OCI-LY3 (cell line): ENCODE measurements around the gene RFTN2.

Experiments
- EZH2phosphoT487 ChIP-seq: fragments of 200-600 bp; shearing (Covaris generic); IDR thresholded peaks from 2 replicates; pipeline ENCODE4 v1.6.1; 2018; ENCODE audit warnings: antibody characterized with exemption, mixed run types, low read depth
- TF ChIP-seq, protein P1 (sequence below): fragments of 200-600, 300-600 bp; sonication (generic); IDR thresholded peaks from 2 replicates; pipeline ENCODE4 v1.5.1; 2014; ENCODE audit warnings: antibody characterized with exemption, low read length, low read depth

DNA sequence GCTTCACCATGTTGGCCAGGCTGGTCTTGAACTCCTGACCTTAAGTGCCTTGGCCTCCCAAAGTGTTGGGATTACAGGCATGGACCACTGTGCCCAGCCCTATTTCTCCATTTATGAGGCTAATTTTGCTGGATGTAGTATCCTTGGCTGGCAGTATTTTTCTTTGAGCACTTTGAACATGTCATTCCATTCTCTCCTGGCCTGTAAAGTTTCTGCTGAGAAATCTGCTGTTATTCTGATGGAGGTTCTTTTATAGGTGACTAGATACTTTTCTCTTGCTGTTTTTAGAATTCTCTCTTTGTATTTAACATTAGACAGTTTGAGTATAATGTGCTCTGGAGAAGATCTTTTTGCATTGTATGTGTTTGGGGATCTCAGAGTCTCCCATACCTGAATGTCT is 9.1 kb downstream of the RFTN2 start:
- TF ChIP-seq, protein P1, sequence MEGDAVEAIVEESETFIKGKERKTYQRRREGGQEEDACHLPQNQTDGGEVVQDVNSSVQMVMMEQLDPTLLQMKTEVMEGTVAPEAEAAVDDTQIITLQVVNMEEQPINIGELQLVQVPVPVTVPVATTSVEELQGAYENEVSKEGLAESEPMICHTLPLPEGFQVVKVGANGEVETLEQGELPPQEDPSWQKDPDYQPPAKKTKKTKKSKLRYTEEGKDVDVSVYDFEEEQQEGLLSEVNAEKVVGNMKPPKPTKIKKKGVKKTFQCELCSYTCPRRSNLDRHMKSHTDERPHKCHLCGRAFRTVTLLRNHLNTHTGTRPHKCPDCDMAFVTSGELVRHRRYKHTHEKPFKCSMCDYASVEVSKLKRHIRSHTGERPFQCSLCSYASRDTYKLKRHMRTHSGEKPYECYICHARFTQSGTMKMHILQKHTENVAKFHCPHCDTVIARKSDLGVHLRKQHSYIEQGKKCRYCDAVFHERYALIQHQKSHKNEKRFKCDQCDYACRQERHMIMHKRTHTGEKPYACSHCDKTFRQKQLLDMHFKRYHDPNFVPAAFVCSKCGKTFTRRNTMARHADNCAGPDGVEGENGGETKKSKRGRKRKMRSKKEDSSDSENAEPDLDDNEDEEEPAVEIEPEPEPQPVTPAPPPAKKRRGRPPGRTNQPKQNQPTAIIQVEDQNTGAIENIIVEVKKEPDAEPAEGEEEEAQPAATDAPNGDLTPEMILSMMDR = no peak
- no peak for TF ChIP-seq EZH2phosphoT487
